ENCODE results near the gene USP20.
A peak's percentile ranks its signal among the peaks of the same experiment; 100 is the strongest.

Gene USP20

GRCh38 chr9:129875181-129875611, 39.9 kb downstream of the USP20 start:
- DNase-seq (ENCODE audit: low read depth in 2 of 2) = no peak

DNA sequence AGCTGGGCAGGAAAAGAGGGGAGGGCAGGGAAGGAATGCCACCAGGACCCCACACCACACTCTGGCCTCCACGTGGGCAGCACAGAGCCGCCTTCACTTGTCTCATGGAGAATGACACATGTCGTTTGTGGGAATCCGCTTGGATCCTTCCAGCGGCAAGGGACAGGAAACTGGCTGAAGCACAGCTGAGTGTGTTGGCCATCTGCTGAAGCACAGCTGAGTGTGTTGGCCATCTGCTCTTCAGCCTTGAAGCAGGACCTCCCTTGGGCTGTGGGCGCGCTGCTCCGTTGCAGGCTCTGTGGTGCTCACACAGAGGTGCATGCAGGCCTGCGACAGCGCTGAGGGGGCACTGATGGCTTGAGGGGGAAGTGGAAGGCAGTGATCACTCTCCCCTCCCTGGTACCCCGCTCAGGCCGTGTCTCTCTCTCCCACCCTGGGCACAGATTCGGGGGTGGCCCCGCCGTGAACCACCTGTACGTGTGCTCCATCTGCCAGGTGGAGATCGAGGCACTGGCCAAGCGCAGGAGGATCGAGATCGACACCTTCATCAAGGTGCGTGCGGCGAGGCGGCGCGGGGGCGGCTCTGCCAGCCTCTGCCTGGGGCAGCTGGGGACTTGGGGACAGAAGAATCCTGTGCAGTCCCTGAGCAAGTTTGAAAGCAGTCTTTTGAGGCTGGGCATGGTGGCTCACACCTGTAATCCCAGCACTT, 40.6 kb downstream of the USP20 start:
- no peak for DNase-seq (ENCODE audit: low read depth in 2 of 2)

DNA sequence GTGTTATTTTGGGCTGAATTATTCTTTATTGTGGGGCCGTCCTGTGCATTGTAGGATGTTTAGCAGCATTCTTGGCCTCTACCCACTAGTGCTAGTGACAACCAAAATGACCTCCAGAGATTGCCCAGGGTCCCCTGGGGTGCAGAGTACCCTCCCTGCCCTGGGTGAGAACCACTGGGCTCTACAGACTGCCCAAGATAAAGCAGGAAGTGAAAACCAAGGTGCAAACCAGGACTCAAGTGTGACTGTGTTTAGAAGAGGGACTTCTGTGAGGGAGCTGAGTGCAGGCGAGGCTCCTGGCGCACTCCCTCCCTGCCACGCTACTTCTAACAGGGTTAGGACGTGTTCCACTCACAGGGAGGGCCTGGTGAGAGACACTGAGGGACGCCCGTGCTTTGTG, 41.6 kb downstream of the USP20 start:
- no peak for DNase-seq (ENCODE audit: low read depth in 2 of 2)

- DNase-seq (ENCODE audit: low read depth in 2 of 2) = no peak
Observed at GRCh38 chr9:129878291-129878690, 43.0 kb downstream of the USP20 start.

DNA sequence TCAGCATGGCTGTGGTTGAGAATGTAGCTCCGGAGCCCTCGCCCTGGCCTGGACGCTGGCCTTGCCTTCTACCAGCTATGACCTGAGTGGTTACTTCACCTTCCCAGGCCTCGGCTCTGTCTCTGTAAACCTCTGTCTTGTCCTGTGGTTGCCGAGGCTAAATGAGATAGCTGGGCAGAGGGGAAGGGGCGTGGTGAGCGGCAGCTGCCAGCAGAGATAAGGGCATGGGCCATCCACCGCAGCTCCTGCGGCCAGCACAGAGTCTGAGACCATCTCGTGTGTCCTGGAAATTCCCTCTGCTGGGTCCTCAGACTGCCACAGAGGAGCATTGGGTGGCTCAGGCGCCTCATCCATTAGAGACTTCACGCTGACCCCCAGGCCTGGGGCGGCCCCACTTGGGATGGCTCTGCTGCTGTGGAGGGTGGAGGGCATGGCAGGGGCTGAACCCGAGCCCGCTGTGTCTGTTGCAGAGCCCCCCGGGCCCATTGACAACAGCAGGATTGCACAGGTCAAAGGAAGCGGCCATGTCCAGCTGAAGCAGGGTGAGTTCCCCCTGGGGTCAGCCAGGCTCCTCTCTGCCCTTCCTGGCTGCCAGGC, 43.9 kb downstream of the USP20 start:
- DNase-seq (ENCODE audit: low read depth in 2 of 2) = no peak

DNA sequence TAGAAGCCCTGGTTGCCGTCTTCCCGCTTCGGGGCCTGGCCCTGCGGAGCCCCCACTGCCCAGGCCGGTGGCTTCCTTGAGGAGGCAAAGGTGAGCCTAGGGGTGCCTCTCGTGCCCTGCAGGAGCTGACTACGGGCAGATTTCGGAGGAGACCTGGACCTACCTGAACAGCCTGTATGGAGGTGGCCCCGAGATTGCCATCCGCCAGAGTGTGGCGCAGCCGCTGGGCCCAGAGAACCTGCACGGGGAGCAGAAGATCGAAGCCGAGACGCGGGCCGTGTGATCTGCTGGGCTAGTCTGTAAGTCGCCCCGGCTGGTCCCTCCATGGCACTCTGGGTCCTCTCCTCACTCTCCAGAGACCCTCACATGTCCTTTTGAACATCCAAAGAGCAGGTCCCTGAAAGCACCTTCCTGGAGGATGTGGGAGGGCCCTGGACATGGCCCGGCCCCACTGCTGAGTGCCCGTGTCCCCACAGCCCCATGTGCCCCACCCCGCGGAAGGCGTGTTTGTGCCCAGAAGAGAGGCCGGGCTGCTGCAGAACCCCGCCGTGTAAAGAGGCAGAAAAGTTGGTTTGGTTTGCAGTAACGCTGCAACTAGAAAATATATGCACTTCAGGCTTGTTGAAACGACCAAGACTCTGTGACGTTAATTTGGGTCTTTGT, 44.9 kb downstream of the USP20 start:
- no peak for DNase-seq (ENCODE audit: low read depth in 2 of 2)

DNA sequence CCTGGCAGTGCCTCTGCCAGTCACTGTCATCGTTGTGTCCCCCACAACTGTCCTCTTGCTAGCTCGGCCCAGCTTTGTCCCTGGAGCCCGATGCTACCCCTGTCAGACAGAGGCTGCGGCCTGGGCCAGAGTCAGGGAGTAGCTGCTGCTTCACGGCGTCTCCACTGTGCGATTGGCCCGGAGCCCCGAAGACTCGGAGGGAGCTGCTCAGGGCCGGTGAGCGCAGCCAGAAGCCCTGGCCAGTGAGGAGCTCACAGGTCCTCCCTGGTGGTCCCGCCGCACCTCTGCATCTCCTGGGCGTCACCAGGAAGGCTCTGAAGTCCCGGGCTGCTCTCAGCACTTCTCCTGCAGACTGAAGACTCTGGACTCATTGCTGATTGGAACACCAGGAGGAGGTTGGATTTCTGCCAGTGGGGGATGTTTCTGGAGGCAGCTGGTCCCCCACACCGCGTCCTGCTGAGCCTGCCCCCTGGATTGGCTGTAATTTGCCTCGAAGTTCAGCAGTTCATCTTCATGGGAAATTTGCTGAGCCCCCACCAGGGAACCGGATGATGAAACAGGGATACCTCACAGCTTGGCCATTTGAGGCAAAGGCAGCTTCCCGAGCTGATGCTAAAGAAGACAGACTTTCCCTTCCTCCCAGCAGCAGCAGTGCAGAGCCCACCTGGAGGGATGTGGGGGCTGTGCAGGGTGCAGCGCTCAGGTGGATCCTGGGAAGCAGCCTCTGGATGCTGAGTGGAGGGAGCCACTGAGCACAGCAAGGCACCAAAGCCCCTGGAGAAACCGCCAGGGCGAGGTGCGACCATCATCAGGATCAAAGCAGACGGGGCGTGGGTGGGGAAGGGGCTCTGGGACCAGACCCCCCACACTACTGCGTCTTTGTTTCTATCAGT, 45.6 kb downstream of the USP20 start:
- peak; percentile 46 to 54 for DNase-seq (ENCODE audit: low read depth in 2 of 2)

- no peak for DNase-seq (ENCODE audit: low read depth in 2 of 2)
Observed at GRCh38 chr9:129881547-129882324, 46.5 kb downstream of the USP20 start.

DNA sequence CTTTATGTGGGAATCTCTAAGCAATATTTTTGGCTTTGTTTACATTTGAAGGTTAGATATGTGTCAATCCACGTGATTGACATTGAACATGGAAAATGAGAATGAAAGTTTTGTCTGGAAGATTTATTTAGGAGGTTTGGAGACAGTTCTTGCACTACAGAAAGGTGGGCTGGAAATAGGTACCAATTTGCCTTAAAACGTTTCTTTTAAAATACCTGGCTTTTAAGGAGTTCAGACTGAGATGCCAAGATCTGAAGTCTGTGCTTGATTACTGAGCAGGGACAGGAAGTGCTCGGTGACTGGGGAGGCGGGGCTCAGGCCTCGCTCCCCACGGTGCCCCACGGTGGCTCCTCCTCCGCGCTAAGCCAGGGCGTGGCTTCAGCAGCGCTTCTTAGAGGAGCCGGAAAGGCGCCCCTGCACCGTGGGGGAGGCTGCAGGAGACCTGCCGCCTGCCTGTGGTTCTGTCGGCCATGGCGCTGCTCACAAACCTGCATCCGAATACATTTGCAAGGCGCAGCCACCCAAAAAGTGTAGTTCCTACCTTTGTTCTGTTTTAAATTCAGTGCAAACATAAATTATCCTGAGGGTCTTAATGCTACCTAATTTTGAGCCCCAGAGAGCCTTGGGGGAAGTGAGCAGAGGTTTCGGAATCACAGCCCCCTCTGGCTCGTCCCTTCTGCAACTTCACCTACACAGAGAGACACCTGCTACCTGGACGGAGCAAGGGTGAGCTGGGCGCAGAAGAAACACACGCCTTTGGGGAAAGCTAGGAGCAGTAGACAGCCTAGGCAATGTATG, 49.2 kb downstream of the USP20 start:
- peak; percentile 61 to 70 for DNase-seq (ENCODE audit: low read depth in 2 of 2)

DNA sequence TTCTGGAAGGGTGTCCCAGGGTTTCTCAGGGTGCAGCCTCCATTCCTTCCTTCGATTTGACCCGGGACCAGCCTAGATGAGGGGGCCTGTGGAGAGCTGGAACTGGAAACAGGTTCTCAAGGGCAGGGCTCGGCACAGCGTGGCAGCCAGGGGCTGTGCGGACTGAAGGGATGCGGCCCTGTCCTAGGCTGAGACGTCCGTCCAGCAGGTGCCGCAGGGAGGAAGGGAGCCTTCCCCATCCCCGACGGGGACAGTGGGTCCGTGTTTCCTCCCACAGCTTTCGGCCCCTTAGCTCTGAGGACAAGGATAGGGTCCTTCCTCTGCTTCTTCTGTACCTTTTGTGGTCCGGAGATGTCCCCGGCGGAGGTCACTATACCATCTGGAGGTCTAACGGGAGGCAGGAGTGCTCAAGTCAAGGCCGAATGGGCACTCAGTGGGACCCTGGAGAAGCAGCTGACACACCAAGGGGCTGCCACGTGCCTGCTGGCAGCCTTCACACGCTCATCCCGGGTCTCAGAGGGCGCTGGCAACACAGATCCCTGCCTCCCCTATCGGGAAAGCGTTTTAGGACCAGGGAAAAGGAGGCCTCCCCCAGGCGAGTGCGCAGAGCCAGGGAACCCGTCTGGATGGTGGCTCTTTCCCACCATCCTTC, 49.9 kb downstream of the USP20 start:
- DNase-seq (ENCODE audit: low read depth in 2 of 2) = no peak

DNA sequence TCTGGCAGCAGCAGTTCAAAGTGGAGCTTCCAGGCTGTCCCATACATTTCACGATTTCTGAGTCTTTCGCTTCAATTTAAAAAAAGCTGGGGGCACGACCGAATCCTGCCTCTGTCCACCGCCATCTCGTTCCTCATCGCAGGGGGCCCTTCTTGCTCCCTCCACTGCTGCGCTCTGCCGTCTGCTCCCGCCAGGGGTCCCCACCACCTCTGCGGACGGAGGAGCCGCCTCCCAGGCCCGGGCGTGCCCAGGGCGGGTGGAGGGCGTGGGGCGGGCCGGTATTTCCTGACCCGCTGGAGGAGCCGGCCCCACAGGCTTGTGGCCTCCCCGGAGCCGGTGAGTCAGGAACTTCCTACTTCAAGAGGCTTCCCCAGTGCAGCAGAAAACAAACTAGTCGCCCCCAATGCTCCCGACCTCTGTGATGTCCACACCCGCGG, 50.4 kb downstream of the USP20 start:
- DNase-seq (ENCODE audit: low read depth in 2 of 2) = peak; percentile 70 to 74

DNA sequence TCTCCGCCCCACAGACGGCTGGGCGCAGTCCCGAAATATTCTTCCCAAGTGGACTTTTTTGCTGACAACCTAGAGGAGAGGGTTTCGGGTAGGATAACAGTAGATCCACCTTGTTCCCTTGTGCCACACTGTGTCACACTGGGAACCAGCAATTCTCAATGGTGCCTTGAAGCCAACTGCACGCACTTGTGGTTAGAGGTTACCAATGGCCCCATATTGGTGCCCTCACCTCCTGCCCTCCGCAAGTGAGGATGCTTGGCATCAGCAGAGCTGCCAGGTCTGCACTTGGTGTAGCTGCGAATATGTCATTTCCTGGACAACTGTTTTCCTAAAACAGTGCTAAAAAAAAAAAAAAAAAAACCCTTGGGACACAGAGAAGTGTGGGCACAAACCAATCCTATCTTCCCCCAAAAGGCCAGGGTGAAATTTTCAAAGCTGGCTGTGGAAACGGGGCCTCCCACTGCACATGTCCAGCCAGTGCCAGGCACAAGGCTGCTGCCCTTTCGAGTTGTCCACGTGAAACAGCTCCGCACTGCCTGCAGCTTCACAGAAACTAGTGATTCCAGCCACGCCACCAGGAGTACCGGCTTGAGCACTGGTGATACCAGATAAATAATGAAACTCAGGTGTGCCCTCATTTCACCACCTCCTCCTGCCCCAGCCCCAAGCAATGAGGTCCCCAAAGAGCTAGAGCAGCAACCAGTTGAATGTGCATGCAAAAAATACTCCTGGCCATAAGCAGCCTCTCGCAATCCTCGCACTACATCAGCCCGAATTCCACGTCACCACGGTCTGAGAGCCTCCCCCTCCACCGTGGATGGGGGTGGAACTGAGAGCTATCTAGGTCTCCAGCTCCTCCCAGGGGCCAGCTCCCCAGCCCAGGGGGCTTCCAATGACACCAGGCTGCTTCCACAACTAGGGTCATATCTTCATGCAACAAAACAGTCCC, 51.2 kb downstream of the USP20 start:
- no peak for DNase-seq (ENCODE audit: low read depth in 2 of 2)

DNA sequence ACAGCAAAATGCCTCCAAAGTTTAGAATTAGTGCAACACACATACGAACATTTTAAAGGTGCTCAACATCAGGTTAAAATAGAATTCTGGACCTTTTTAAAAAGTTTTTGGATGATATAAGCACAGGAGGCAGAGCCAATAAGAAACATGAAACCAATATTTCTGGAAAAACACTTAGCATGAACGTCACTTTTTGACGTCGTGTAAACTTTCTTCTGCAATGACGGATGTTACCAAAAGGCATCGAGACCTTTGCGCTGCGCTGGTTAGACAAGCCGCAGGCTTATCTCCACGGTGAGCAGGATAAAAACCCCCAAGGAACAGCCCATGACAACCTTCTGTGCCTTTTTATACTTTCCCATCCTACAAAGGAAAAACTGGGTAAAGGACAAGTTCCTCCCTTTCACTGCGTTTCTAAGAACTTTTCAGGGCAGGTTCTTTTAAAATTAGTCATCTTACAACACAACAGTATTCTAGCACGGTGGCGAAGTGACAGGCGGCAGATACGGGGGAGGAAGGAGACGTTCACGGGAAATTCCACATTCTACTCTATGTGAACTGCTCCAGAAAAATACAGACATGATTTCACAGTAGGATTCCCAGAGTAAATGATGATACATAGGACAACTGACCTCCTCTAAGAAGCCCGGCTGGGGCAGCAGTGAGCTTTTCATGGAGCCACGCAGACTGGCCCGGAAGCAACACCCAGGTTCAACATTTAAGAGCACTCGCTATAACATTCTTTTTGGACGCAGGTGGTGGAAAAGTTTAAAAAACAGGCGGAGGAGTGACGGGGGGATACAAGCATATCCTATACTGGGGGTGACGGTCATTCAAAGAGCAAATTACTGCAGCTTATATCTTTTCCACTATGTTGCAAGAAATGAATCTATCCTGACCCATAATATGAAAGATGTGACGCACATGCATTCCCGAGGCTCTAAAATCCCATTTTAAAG, 52.4 kb downstream of the USP20 start:
- DNase-seq (ENCODE audit: low read depth in 2 of 2) = no peak

GRCh38 chr9:129888293-129889121, 53.2 kb downstream of the USP20 start:
- DNase-seq (ENCODE audit: low read depth in 2 of 2) = no peak

DNA sequence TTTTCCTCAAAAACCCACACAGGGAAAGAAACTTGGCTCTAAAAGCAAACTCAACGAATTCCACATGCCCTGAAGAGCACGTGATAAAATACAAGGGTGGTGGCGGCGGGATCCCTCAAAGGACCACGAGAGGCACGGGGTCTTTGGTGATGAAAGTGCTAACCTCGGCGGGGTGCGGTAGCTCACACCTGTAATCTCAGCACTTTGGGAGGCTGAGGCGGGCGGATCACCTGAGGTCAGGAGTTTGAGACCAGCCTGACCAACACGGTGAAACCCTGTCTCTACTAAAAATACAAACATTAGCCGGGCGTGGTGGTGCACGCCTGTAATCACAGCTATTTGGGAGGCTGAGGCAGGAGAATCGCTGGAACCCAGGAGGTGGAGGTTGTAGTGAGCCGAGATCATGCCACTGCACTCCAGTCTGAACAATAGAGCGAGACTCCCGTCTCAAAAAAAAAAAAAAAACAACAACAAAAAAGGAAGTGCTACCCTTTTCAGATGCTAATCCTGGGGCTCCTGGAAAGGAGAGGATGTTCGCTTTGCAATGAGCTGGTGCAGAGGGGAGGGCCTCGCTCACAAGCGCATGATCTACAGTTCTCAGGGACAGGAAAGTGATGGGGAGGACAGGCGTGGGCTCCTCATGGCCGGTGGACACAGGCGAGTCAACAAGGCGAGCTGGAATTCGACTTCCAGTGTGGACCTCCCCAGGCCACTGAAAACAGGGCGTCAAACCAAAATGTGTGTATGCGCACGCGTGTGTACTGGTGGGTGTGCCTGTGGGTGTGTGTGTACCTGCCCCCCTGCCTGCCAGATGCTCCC, 54.1 kb downstream of the USP20 start:
- no peak for DNase-seq (ENCODE audit: low read depth in 2 of 2)
